ENCODE results near the gene RNASE13.

The RNASE13 gene

DNA sequence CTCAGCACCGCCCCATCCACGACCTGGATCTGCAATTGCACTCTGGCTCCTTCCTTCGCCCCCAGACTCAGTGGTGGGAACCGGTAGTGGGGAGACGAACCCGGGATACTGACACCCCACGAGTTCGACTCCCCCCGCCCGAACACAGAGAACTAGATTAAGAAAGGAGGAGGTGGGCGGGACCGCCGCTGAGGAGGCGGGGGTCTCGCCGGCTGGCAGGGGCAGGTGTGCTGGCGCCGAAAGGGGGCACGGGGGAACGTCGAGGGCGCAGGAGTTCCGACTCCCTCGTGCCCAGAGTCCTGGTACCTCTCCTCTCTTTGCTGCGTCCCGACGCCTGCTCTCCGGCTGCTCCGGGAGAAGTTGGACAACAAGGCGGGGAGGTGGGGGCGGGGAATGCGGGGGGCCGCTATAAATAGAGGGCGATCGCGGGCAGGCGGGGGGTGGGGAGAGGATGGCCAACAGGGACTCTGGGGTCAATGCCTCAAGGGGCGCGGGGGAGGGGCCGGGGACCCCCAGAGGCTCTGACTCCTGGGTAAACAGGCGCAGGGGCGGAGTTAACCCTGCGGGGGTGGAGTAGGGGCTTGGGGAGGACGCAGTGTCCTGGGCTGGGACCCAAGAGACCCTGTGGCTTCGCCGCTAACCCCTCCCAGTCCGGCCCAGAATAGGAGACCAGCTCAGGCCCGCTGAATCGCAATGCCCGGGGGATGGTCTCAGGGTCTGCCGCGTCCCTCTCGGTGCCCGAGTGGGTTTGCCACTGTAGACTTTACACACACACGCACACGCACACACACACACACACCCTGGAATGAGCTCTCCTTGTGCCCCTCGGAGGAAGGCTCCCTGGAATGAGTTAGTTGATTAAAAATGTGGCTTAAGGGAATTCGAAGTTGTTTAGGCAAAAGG is 9.0 kb downstream of the RNASE13 start (continued):
- TF ChIP-seq, protein P1, sequence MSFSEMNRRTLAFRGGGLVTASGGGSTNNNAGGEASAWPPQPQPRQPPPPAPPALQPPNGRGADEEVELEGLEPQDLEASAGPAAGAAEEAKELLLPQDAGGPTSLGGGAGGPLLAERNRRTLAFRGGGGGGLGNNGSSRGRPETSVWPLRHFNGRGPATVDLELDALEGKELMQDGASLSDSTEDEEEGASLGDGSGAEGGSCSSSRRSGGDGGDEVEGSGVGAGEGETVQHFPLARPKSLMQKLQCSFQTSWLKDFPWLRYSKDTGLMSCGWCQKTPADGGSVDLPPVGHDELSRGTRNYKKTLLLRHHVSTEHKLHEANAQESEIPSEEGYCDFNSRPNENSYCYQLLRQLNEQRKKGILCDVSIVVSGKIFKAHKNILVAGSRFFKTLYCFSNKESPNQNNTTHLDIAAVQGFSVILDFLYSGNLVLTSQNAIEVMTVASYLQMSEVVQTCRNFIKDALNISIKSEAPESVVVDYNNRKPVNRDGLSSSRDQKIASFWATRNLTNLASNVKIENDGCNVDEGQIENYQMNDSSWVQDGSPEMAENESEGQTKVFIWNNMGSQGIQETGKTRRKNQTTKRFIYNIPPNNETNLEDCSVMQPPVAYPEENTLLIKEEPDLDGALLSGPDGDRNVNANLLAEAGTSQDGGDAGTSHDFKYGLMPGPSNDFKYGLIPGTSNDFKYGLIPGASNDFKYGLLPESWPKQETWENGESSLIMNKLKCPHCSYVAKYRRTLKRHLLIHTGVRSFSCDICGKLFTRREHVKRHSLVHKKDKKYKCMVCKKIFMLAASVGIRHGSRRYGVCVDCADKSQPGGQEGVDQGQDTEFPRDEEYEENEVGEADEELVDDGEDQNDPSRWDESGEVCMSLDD (tag by site-specific recombination; IDR thresholded peaks at IDR 0.05): peak; percentile 23; the same call in 1 of the 2 replicates

DNA sequence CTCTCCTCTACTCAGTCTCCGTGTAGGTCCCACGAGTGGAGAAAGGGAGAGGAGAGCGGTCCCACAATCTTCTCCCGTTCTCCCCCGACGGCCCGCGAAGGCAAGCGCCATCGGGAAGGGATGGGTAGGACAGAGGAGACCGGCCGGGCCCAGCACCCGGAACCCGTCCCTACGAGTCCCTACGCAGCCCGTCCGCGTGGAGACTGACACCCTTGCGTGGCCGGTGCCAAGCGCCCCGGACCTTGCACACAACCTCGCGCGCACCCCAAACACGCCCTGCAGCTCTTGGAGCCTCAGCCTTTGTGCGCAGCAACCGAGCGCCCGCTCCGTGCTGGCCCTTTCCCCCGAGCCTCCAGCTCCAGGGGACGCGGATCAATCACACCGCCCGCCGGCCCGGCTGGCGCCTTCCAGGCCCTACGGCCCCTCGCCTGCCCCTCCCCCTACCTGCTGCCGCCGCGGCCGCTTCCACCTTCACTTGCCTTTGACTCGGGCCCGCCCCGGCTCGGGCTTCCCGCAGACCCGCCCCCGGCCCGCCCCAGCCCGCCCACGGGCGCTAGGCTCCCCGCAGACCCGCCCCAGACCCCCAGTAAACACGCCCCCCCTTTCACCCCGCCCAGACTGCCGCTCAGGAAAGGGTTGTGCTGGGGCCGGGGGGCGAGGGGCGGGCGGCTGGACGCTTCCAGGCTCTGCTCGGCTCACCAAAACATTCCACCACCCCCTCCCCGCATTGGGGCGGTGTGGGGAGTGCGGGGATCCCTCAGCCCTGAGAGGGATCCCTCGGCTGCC is 9.8 kb downstream of the RNASE13 start, which contains the start of gene NDRG2:
NDRG2 (minus strand) TSS at position 477 of the 786 bp plus-strand sequence. CDS start 1,746 bp downstream, outside the sequence.
- Histone ChIP-seq H3K36me3 (ENCODE audit: control insufficient read depth in 2 of 2, insufficient read depth in 1 of 2, low read length in 2 of 2) (peaks cover 0 to 22% of the 10 kb centered on the region in 2 experiments; a peak in 2 of 3 replicates), H3K9me3 (ENCODE audit: control insufficient read depth, insufficient read depth, low read depth, low read length) (no peaks in the 10 kb centered on the region), H3K4me1 (ENCODE audit: control insufficient read depth, insufficient read depth, low read length) (peaks cover 10% of the 10 kb centered on the region; the same call in 1 of the 2 replicates), H3K4me3 (ENCODE audit: low read depth, low read length) (peak within 1 kb of the TSS; percentile 69), H3K27ac (ENCODE audit: extremely low read depth, low read depth, low read length) (peak within 1 kb of the TSS; percentile 74; the same call in 1 of the 2 replicates)
- CTCF ChIA-PET: interaction anchor here (1.7 kb wide), 1 partner anchor 13 kb away, joined by 4 read pairs; no protein-coding TSS in a partner anchor
- POLR2A ChIA-PET: interaction anchor here (0.7 to 1.0 kb wide), 2 partner anchors 10 to 47 kb away, joined by 3 to 5 read pairs; no protein-coding TSS in a partner anchor
- TF ChIP-seq BCL11B (tag by site-specific recombination; IDR thresholded peaks at IDR 0.05; ENCODE audit: low read depth) (no peak), ZNF785 (tag by site-specific recombination; IDR thresholded peaks at IDR 0.05) (no peak), SCRT2 (tag by site-specific recombination; IDR thresholded peaks at IDR 0.05) (peak; percentile 78), REPIN1 (tag by site-specific recombination; IDR thresholded peaks at IDR 0.05; ENCODE audit: low read depth) (no peak), KLF16 (tag by site-specific recombination; IDR thresholded peaks at IDR 0.05) (peak; percentile 64; the same call in 1 of the 2 replicates), ZNF335 (tag by site-specific recombination; conservative IDR thresholded peaks at IDR 0.05) (0 out of 2 replicates have a peak, but pooled peaks have one; percentile 29), SP2 (tag by site-specific recombination; IDR thresholded peaks at IDR 0.05) (peak; percentile 48), KLF8 (tag by site-specific recombination; IDR thresholded peaks at IDR 0.05) (no peak), ZBTB20 (tag by site-specific recombination; IDR thresholded peaks at IDR 0.05) (peak; percentile 66), KLF9 (tag by site-specific recombination; IDR thresholded peaks at IDR 0.05; ENCODE audit: low read depth) (no peak), GLI4 (tag by site-specific recombination; IDR thresholded peaks at IDR 0.05) (no peak), ZFHX2 (tag by site-specific recombination; conservative IDR thresholded peaks at IDR 0.05) (peak; percentile 48; the same call in 1 of the 2 replicates), ZNF626 (tag by site-specific recombination; IDR thresholded peaks at IDR 0.05) (no peak)
- TF ChIP-seq, protein P2, sequence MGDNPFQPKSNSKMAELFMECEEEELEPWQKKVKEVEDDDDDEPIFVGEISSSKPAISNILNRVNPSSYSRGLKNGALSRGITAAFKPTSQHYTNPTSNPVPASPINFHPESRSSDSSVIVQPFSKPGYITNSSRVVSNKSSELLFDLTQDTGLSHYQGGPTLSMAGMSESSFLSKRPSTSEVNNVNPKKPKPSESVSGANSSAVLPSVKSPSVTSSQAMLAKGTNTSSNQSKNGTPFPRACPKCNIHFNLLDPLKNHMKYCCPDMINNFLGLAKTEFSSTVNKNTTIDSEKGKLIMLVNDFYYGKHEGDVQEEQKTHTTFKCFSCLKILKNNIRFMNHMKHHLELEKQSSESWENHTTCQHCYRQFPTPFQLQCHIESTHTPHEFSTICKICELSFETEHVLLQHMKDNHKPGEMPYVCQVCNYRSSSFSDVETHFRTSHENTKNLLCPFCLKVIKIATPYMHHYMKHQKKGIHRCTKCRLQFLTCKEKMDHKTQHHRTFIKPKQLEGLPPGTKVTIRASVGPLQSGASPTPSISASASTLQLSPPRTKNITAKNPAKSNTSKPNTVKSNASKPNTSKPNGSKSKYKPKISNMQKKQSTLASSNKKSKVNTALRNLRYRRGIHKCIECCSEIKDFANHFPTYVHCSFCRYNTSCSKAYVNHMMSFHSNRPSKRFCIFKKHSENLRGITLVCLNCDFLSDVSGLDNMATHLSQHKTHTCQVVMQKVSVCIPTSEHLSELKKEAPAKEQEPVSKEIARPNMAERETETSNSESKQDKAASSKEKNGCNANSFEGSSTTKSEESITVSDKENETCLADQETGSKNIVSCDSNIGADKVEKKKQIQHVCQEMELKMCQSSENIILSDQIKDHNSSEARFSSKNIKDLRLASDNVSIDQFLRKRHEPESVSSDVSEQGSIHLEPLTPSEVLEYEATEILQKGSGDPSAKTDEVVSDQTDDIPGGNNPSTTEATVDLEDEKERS (tag by site-specific recombination; IDR thresholded peaks at IDR 0.05): no peak
- TF ChIP-seq, protein P3, sequence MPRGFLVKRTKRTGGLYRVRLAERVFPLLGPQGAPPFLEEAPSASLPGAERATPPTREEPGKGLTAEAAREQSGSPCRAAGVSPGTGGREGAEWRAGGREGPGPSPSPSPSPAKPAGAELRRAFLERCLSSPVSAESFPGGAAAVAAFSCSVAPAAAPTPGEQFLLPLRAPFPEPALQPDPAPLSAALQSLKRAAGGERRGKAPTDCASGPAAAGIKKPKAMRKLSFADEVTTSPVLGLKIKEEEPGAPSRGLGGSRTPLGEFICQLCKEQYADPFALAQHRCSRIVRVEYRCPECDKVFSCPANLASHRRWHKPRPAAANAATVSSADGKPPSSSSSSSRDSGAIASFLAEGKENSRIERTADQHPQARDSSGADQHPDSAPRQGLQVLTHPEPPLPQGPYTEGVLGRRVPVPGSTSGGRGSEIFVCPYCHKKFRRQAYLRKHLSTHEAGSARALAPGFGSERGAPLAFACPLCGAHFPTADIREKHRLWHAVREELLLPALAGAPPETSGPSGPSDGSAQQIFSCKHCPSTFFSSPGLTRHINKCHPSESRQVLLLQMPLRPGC (tag by site-specific recombination; IDR thresholded peaks at IDR 0.05): peak; percentile 22; the same call in 1 of the 2 replicates
- TF ChIP-seq, protein P4, sequence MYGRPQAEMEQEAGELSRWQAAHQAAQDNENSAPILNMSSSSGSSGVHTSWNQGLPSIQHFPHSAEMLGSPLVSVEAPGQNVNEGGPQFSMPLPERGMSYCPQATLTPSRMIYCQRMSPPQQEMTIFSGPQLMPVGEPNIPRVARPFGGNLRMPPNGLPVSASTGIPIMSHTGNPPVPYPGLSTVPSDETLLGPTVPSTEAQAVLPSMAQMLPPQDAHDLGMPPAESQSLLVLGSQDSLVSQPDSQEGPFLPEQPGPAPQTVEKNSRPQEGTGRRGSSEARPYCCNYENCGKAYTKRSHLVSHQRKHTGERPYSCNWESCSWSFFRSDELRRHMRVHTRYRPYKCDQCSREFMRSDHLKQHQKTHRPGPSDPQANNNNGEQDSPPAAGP (tag by site-specific recombination; IDR thresholded peaks at IDR 0.05): peak; percentile 86
- TF ChIP-seq, protein P5, sequence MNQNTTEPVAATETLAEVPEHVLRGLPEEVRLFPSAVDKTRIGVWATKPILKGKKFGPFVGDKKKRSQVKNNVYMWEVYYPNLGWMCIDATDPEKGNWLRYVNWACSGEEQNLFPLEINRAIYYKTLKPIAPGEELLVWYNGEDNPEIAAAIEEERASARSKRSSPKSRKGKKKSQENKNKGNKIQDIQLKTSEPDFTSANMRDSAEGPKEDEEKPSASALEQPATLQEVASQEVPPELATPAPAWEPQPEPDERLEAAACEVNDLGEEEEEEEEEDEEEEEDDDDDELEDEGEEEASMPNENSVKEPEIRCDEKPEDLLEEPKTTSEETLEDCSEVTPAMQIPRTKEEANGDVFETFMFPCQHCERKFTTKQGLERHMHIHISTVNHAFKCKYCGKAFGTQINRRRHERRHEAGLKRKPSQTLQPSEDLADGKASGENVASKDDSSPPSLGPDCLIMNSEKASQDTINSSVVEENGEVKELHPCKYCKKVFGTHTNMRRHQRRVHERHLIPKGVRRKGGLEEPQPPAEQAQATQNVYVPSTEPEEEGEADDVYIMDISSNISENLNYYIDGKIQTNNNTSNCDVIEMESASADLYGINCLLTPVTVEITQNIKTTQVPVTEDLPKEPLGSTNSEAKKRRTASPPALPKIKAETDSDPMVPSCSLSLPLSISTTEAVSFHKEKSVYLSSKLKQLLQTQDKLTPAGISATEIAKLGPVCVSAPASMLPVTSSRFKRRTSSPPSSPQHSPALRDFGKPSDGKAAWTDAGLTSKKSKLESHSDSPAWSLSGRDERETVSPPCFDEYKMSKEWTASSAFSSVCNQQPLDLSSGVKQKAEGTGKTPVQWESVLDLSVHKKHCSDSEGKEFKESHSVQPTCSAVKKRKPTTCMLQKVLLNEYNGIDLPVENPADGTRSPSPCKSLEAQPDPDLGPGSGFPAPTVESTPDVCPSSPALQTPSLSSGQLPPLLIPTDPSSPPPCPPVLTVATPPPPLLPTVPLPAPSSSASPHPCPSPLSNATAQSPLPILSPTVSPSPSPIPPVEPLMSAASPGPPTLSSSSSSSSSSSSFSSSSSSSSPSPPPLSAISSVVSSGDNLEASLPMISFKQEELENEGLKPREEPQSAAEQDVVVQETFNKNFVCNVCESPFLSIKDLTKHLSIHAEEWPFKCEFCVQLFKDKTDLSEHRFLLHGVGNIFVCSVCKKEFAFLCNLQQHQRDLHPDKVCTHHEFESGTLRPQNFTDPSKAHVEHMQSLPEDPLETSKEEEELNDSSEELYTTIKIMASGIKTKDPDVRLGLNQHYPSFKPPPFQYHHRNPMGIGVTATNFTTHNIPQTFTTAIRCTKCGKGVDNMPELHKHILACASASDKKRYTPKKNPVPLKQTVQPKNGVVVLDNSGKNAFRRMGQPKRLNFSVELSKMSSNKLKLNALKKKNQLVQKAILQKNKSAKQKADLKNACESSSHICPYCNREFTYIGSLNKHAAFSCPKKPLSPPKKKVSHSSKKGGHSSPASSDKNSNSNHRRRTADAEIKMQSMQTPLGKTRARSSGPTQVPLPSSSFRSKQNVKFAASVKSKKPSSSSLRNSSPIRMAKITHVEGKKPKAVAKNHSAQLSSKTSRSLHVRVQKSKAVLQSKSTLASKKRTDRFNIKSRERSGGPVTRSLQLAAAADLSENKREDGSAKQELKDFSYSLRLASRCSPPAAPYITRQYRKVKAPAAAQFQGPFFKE (tag by site-specific recombination; IDR thresholded peaks at IDR 0.05; ENCODE audit: borderline replicate concordance): no peak

Measured in HEK293 (cell line).